Cardiac muscle cell (in vitro differentiated cells and primary cell): Measurements from ENCODE around the gene CDH7. TPM values are rescaled to one million over a fixed set of nuclear protein-coding genes. Genes with fewer than 3 reads are reported as not detected.
A peak's percentile ranks its signal among the peaks of the same experiment; 100 is the strongest.

ENCODE experiments used
- DNase-seq, 2 donors: peaks; one replicate each; pipeline versions ENCODE4 v3.0.0 to v3.0.0-alpha.2; 2010 to 2017; ENCODE audit warnings: low read depth in 1 of 2, low spot score in 1 of 2
- H3K27ac ChIP-seq: fragments of 200-600 bp; sonication (generic); 2 replicates; pipeline ENCODE4 v1.5.1; 2016
- H3K27me3 ChIP-seq: fragments of 200-600 bp; sonication (generic); 2 replicates; pipeline ENCODE4 v1.6.0; 2016; ENCODE audit warnings: control low read depth
- H3K36me3 ChIP-seq: fragments of 200-600 bp; sonication (generic); 2 replicates; pipeline ENCODE4 v1.5.1; 2016; ENCODE audit warnings: control low read depth
- H3K4me1 ChIP-seq: fragments of 200-600 bp; sonication (generic); 2 replicates; pipeline ENCODE4 v1.8.1; 2017; ENCODE audit warnings: low read depth, mild to moderate bottlenecking, mixed run types
- H3K4me3 ChIP-seq: fragments of 200-600 bp; sonication (generic); 2 replicates; pipeline ENCODE4 v1.5.1; 2016; ENCODE audit warnings: mild to moderate bottlenecking
- H3K9me3 ChIP-seq: fragments of 200-600 bp; sonication (generic); 2 replicates; pipeline ENCODE4 v1.5.1; 2017; ENCODE audit warnings: low read depth, mild to moderate bottlenecking, control low read depth
- polyA plus RNA-seq: library from polyadenylated mRNA; unstranded; fragments of >200 nt; fragmentation: Nextera tagmentation; extraction: Ambion mirVana; gene quantifications from 2 replicates; pipeline ENCODE4 v1.2.1, GENCODE V29; 2016
- total RNA-seq: library from RNA; depleted of rRNA; stranded (reverse); fragments of >200 nt; gene quantifications from 2 replicates; pipeline ENCODE4 v1.2.3, GENCODE V29; 2016
- TF ChIP-seq, protein P1 (sequence below): IDR thresholded peaks from 2 replicates; pipeline ENCODE4 v1.5.1; 2012; ENCODE audit warnings: low read depth, mild to moderate bottlenecking, low read length

CDH7 gene, protein sequence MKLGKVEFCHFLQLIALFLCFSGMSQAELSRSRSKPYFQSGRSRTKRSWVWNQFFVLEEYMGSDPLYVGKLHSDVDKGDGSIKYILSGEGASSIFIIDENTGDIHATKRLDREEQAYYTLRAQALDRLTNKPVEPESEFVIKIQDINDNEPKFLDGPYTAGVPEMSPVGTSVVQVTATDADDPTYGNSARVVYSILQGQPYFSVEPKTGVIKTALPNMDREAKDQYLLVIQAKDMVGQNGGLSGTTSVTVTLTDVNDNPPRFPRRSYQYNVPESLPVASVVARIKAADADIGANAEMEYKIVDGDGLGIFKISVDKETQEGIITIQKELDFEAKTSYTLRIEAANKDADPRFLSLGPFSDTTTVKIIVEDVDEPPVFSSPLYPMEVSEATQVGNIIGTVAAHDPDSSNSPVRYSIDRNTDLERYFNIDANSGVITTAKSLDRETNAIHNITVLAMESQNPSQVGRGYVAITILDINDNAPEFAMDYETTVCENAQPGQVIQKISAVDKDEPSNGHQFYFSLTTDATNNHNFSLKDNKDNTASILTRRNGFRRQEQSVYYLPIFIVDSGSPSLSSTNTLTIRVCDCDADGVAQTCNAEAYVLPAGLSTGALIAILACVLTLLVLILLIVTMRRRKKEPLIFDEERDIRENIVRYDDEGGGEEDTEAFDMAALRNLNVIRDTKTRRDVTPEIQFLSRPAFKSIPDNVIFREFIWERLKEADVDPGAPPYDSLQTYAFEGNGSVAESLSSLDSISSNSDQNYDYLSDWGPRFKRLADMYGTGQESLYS
- total RNA-seq (0.32 and 0.74 TPM in 2 replicates), polyA plus RNA-seq (0.01 and 0.34 TPM in 2 replicates)

DNA sequence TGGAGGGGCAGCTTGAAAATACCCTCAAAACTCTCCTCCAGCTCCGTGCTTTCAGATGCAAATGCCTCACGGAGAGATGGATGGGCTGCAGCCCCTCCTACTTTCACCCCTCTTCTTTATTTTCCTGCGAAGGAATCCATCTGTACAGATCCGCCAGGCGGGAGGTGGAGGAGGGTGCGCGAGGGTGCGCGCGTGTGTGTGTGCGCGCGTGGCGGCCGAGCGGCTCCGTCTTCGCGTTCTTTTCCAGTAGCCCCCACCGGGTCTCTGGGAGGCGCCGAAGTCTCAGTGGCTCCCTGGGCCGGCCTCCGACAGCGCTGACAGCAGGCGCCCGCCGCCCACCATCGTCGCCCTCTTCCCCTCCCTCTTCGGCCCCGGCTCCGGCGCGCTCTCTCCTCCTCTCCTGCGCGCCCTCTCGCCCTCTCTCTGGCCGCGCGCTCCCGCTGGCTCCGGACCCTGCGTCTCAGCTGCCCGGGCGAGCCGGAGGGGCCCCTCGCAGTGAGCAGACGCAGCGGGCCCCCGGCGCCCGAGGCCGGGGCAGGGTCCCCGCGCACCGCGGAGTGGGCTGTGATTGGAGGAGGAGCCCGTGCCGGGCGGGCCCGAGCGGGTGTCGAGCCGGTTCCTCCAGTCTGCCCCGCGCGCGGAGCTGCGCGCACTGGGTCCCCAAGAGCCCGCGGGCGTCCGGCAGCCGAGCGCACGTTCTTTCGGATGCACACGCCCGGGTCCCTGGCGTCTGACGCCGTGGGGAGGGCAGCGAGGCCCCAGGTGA lies at the start of gene CDH7:
Gene CDH7, plus strand, starts transcription at position 624 of the 766 bp plus-strand sequence. CDS start 11,831 bp downstream, outside the sequence.
- peak in 1 of 2 donors; percentile 72 for DNase-seq
- Histone ChIP-seq H3K36me3 (no peaks in the 10 kb centered on the region), H3K27me3 (peaks cover 56% of the 10 kb centered on the region), H3K27ac (no peak within 1 kb of the TSS), H3K9me3 (no peaks in the 10 kb centered on the region), H3K4me1 (peaks cover 5% of the 10 kb centered on the region), H3K4me3 (peak within 1 kb of the TSS; percentile 76)
- TF ChIP-seq, protein P1, sequence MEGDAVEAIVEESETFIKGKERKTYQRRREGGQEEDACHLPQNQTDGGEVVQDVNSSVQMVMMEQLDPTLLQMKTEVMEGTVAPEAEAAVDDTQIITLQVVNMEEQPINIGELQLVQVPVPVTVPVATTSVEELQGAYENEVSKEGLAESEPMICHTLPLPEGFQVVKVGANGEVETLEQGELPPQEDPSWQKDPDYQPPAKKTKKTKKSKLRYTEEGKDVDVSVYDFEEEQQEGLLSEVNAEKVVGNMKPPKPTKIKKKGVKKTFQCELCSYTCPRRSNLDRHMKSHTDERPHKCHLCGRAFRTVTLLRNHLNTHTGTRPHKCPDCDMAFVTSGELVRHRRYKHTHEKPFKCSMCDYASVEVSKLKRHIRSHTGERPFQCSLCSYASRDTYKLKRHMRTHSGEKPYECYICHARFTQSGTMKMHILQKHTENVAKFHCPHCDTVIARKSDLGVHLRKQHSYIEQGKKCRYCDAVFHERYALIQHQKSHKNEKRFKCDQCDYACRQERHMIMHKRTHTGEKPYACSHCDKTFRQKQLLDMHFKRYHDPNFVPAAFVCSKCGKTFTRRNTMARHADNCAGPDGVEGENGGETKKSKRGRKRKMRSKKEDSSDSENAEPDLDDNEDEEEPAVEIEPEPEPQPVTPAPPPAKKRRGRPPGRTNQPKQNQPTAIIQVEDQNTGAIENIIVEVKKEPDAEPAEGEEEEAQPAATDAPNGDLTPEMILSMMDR, result no peak

DNA sequence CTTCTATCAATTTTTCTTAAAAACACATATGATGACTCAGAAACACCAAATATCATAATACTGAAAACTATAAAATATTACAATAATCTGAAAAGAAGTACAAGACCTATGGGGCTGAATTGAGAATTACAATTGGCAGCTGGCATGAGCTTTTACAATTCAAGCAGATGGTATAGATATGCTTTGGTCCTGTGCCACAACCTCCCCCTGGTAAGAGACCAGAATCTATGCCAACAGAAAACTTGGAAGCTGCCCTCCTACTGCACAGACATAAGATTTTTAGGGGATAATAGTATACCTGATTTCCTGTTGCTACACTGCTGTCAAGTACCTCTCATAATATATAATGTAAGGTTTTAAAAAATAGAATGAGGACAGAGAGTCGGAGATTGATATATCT lies 46.8 kb upstream of the CDH7 start:
- TF ChIP-seq, protein P1, result no peak
- Histone ChIP-seq H3K36me3 (no peaks in the 10 kb centered on the region), H3K4me1 (no peaks in the 10 kb centered on the region), H3K4me3 (no peak overlapping the region), H3K9me3 (no peaks in the 10 kb centered on the region), H3K27ac (no peak overlapping the region), H3K27me3 (no peaks in the 10 kb centered on the region)
- DNase-seq, result no peak

DNA sequence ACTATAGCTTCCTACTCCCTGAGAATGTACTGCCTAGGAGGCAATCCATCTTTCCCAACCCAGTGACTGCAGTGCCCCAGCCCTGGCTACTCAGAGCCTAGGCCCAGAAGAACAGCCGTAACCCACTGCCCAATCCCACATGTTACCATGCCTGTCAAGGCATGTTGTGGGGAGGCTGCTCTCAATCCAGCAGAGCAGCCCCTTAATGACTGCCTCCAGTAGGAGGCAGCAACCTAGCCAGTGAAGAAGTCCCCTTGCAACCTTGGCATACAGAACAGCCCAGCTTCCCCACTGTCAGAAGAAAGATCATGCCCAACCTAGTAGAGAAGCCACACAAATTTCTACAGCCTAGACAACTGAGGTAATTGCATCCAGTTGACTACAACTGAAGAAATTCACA lies 44.2 kb upstream of the CDH7 start:
- Histone ChIP-seq H3K9me3 (no peaks in the 10 kb centered on the region), H3K36me3 (no peaks in the 10 kb centered on the region), H3K27ac (no peak overlapping the region), H3K4me3 (no peak overlapping the region), H3K4me1 (no peaks in the 10 kb centered on the region), H3K27me3 (no peaks in the 10 kb centered on the region)
- DNase-seq, result no peak
- TF ChIP-seq, protein P1, result no peak

DNA sequence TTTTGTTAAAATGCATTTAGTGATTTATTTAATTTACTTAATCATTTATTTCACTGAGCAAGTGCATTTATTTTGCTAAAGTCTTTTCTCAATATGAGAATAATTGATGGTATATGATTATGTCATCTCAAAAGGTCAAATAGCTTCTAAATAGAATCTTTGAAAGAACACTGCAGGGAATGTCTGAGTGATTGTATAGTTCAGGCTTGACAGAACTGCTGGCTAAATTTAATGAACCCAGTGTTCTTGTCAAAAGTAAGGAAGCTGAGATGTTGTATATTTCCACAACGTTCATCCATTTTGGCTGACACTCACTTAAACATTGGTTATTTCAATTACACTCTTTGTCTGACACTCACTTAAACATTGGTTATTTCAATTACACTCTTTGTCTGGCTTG lies 39.3 kb upstream of the CDH7 start:
- Histone ChIP-seq H3K9me3 (no peaks in the 10 kb centered on the region), H3K4me1 (no peaks in the 10 kb centered on the region), H3K27me3 (no peaks in the 10 kb centered on the region), H3K36me3 (no peaks in the 10 kb centered on the region), H3K27ac (no peak overlapping the region), H3K4me3 (no peak overlapping the region)
- DNase-seq, result no peak
- TF ChIP-seq, protein P1, result no peak

DNA sequence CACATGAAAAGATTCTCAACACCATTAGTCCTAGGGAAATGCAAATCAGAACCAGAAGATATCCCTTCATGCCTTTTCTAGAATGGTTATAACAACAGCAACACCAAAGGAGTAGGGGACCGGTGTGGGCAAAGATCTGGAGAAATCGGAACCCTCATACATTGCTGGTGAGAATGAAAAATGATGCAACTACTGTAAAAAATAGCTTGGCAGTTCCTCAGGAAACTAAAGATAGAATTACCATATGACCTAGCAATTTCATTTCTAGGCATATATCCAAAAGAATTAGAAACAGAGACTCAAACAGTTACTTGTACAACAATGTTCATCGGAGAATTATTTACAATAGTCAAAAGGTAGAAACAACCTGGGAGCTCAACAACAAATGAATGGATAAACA lies 29.2 kb upstream of the CDH7 start:
- no peaks in the 10 kb centered on the region for H3K36me3 ChIP-seq
- H3K9me3 ChIP-seq, result no peaks in the 10 kb centered on the region
- TF ChIP-seq, protein P1, result no peak
- H3K27me3 ChIP-seq, result no peaks in the 10 kb centered on the region
- no peak overlapping the region for H3K4me3 ChIP-seq
- DNase-seq, result no peak
- H3K4me1 ChIP-seq, result no peaks in the 10 kb centered on the region
- H3K27ac ChIP-seq, result no peak overlapping the region
